Epithelial cell of prostate (primary cell): ENCODE data around the gene KIT.
A peak's percentile ranks its signal among the peaks of the same experiment; 100 is the strongest.

Experiments
- DNase-seq: peaks from one replicate; pipeline ENCODE4 v3.0.0-alpha.2; 2011; ENCODE audit warnings: low read depth, low spot score
- H3K27ac ChIP-seq: fragments of 450-650 bp; 2 replicates; pipeline ENCODE4 v1.5.1; 2017; ENCODE audit warnings: mild to moderate bottlenecking

The KIT gene

DNA sequence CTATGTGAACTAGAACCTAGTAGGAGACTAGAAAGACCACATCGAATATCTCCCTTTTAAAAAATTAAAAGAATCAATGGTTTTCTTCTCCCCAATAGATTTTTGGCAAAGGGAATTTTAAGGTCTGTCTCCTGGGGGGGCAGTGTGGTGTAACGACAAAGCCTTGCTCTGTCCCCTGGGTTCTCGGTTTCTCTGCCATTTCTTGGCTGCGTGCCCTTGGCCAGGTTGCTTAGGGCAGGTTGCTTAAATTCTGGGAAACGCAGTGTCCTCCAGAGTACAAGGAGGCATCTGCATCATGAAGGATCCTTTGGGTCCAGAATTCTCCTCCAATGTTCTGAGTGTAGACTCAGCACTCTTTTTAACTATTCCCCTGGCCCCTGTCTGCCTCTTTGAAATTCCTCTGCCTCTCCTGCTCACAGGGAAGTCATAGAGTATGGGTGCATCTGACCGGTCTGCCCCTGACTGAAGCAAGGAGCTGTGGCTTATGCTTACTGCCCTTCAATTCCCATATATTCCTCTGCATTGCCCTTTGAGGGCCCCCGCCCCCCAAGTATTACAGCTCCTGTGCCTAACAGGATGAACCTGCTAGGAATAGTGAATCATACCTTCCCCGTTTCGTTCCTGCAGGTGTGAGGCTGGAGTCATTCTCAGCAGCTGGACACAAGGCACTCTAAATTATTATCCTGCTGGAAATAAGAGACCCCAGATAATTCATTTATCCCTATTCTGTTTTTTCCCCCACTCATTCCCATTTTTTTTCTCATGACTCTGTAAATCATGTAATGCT lies 2.2 kb downstream of the KIT start:
- H3K27ac ChIP-seq: no peak overlapping the region
- peak; percentile 18 for DNase-seq

DNA sequence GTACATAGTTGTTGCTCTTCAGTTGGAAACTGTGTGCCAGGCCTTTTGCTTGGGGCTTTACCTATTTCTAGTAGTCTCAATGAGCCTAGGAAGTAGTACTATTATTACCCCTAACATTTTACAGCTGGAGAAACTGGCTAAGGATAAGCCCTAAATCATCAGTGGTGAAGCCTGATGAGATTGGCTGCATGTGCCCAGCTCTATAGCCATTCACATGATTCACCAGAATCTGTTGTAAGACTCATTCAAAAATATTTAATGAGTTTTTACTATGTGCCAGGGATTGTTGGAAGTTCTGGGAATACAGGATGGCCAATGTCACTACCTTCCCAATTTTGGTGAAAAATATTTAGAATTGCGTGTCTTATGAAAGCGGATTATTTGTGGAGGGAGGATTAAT lies 2.8 kb downstream of the KIT start:
- H3K27ac ChIP-seq: no peak overlapping the region
- no peak for DNase-seq

- DNase-seq: peak; percentile 43
- peak overlapping the region; percentile 14 for H3K27ac ChIP-seq
These were observed 3.4 kb downstream of the KIT start for GRCh38 chr4:54661169-54661568.

GRCh38 chr4:54661686-54662085 lies 3.9 kb downstream of the KIT start:
- peak; percentile 27 for DNase-seq
- peak overlapping the region; percentile 14 for H3K27ac ChIP-seq

GRCh38 chr4:54662123-54662522 lies 4.4 kb downstream of the KIT start:
- H3K27ac ChIP-seq: no peak overlapping the region
- no peak for DNase-seq

- no peak for DNase-seq
- no peak overlapping the region for H3K27ac ChIP-seq
These were observed 5.3 kb downstream of the KIT start for GRCh38 chr4:54662901-54663585.

DNA sequence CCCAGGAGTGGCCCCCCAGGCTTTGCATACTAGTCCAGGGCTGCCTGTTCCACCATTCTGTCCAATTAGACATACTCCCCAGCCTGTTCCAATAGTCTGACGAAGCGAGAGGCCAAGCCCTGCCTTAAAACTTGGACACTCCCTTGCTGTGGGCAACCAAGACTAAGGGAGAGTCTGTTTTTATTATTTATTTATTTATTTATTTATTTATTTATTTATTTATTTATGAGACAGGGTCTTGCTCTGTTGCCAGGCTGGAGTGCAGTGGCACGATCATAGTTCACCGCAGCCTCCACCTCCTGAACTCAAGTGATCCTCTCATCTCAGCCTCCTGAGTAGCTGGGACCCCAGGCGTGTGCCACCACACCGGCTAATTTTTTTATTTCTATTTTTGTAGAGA lies 6.6 kb downstream of the KIT start:
- DNase-seq: no peak
- no peak overlapping the region for H3K27ac ChIP-seq

DNA sequence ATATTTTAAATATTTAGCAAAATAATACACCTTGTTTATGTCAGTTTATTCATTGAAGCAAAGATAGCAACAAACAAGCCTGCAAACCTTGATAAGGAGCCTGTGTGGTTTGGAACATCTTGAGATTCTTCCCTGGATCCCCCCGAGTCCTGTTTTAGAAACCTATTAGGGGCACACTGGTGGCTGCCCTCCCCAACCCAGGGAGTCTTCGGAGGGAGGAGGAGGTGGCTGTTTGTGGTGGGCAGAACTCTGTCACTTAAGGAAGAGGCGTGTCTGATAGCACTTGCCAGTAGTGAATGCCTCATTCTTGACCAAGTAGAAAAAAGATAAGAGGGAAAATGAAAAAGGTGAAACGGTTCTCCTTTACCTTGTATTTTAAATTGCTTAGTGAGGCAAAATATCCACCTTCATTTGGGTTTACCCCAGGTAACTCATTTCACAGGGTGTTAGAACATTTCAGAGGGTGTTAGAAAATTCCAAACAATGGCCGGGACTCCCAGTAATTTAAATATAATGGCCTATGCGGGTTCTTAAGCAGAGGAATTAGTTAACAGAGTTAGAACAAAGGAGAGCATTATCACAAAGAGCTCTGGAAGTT lies 10.4 kb downstream of the KIT start:
- DNase-seq: no peak
- H3K27ac ChIP-seq: no peak overlapping the region

DNA sequence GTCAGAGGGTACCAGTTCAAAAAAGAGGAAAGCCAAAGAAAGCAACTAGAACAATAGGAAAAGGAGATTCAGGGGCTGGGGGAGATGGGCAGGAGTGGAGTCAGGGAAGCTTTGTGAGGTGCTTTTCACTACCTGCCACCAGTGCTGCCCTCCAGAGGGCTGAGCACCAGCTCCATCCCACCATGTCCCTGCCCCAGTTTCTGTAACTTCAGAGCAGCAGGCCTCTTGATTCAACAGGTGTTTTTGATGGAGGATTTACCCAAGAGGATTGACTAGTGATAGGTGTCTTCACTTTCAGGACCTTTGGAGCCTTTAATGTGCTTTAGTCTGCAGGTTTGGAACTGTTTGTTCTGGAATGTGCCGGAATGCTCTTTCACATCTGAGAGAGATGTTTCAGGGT lies 12.1 kb downstream of the KIT start:
- no peak overlapping the region for H3K27ac ChIP-seq
- DNase-seq: no peak

GRCh38 chr4:54675721-54676461 lies 18.1 kb downstream of the KIT start:
- H3K27ac ChIP-seq: no peak overlapping the region
- DNase-seq: no peak

DNA sequence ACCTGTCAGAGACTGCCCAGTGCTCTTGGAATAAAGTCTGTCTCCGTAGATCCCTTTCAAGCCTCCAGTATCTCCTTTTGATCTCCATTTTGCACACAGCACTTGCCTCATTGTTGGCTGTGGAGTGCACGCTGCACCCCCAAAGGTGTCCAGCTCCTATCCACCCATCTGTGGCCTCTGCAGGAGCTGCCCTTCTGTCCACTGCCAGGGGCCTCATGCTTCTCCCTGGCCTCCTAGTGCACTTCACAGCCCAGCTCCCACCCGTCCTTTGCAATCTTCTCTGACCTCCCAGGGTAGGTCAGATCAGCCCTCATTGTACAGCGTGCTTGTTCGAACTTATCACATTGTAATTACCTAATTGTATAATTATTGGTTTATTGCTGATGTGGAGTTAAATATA lies 18.9 kb downstream of the KIT start:
- no peak overlapping the region for H3K27ac ChIP-seq
- no peak for DNase-seq

DNA sequence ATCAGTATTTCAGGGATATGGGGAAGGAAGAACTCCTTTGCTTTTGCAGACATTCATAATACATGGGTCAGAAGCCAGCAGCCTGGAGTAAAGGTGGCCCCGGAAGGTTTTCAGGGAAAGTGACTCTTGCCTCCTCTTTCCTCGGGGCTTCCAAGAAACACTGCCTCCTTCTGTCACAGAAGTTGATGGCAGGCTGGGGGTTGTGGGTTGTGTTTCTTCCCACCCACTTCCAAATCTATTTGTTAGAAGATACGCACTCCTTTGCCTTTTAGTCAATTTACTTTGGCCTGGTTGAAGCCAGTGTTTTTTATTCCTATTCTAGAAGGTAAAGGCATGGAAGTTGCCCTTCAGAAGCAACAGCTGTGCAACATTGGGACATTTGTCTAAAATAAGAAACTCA lies 19.7 kb downstream of the KIT start:
- H3K27ac ChIP-seq: no peak overlapping the region

GRCh38 chr4:54677853-54678650 lies 20.3 kb downstream of the KIT start:
- no peak for DNase-seq
- no peak overlapping the region for H3K27ac ChIP-seq

More for the DNA sequence above, 19.7 kb downstream of the KIT start:
- DNase-seq: no peak

- DNase-seq: no peak
- H3K27ac ChIP-seq: no peak overlapping the region
These were observed 21.1 kb downstream of the KIT start for GRCh38 chr4:54678826-54679225.

- no peak overlapping the region for H3K27ac ChIP-seq
- no peak for DNase-seq
These were observed 22.1 kb downstream of the KIT start for GRCh38 chr4:54679813-54680212.

GRCh38 chr4:54683616-54684346 lies 26.0 kb downstream of the KIT start:
- no peak overlapping the region for H3K27ac ChIP-seq
- no peak for DNase-seq

DNA sequence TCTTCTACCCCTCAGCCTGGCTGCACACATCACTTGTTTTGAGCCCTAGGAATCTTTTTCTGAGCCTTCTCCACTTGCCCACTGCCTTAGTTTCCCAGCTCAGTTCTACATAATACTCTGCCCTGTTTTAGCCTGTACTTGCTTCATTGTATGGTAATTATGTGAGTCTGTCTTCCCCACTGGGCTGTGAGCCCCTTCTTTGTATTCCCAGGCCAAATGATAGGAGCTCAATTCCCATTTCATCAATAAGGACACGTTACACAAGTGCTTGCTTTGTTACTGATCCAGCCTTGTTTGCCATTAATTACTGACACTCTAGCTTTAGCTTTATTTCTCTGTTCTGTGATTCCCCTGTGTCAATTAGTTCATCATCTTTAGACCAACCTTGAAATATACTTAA lies 28.1 kb downstream of the KIT start:
- DNase-seq: no peak
- H3K27ac ChIP-seq: no peak overlapping the region

- no peak overlapping the region for H3K27ac ChIP-seq
- DNase-seq: no peak
These were observed 30.4 kb downstream of the KIT start for GRCh38 chr4:54687887-54688841.
